WTC11 (cell line): ENCODE measurements around the gene HOXA7. TPM values are rescaled to one million over a fixed set of nuclear protein-coding genes. Genes with fewer than 3 reads are reported as not detected.
A peak's percentile ranks its signal among the peaks of the same experiment; 100 is the strongest.

ENCODE experiments used
- ATF6 ChIP-seq: sonication (generic); formaldehyde crosslinking; IDR thresholded peaks from 2 replicates; pipeline ENCODE4 v1.8.1; 2023; ENCODE audit warnings: mild to moderate bottlenecking, missing genetic modification reagents
- CBFB ChIP-seq: sonication (generic); formaldehyde crosslinking; IDR thresholded peaks from 2 replicates; pipeline ENCODE4 v1.8.1; 2022; ENCODE audit warnings: mild to moderate bottlenecking, low read depth, missing genetic modification reagents
- ESRRA ChIP-seq: sonication (generic); formaldehyde crosslinking; IDR thresholded peaks from 2 replicates; pipeline ENCODE4 v1.8.1; 2022; ENCODE audit warnings: mild to moderate bottlenecking, missing genetic modification reagents, borderline replicate concordance
- FOXP1 ChIP-seq: sonication (generic); formaldehyde crosslinking; IDR thresholded peaks from 2 replicates; pipeline ENCODE4 v1.8.0; 2022; ENCODE audit warnings: missing genetic modification reagents, mild to moderate bottlenecking, moderate library complexity, borderline replicate concordance
- GTF2I ChIP-seq: fragments of 250-450 bp; sonication (Bioruptor Pico); conservative IDR thresholded peaks from 2 replicates; pipeline ENCODE4 v1.4.0; 2021; ENCODE audit warnings: mild to moderate bottlenecking
- HMGA2 ChIP-seq: fragments of 250-450 bp; sonication (Bioruptor Pico); IDR thresholded peaks from 2 replicates; pipeline ENCODE4 v1.4.0; 2021; ENCODE audit warnings: mild to moderate bottlenecking, moderate library complexity
- NFE2L1 ChIP-seq: sonication (generic); formaldehyde crosslinking; IDR thresholded peaks from 2 replicates; pipeline ENCODE4 v1.8.1; 2023; ENCODE audit warnings: missing genetic modification reagents
- PRRX2 ChIP-seq: fragments of 250-450 bp; sonication (Bioruptor Pico); IDR thresholded peaks from 2 replicates; pipeline ENCODE4 v1.8.0; 2021; ENCODE audit warnings: mild to moderate bottlenecking
- STAT6 ChIP-seq: sonication (generic); formaldehyde crosslinking; conservative IDR thresholded peaks from 2 replicates; pipeline ENCODE4 v1.8.1; 2023; ENCODE audit warnings: mild to moderate bottlenecking, low read depth, missing genetic modification reagents, moderate library complexity
- USF1 ChIP-seq: sonication (generic); formaldehyde crosslinking; IDR thresholded peaks from 2 replicates; pipeline ENCODE4 v1.8.0; 2022; ENCODE audit warnings: mild to moderate bottlenecking, missing genetic modification reagents
- ZMAT4 ChIP-seq: fragments of 250-450 bp; sonication (Bioruptor Pico); IDR thresholded peaks from 2 replicates; pipeline ENCODE4 v1.9.0; 2021; ENCODE audit warnings: mild to moderate bottlenecking
- ZNF512 ChIP-seq: sonication (generic); formaldehyde crosslinking; IDR thresholded peaks from 2 replicates; pipeline ENCODE4 v1.8.1; 2022; ENCODE audit warnings: missing genetic modification reagents, borderline replicate concordance
- ZNF532 ChIP-seq: fragments of 250-450 bp; sonication (Bioruptor Pico); IDR thresholded peaks from 2 replicates; pipeline ENCODE4 v1.9.0; 2021; ENCODE audit warnings: mild to moderate bottlenecking, borderline replicate concordance
- total RNA-seq: library from RNA; stranded (reverse); gene quantifications from 3 replicates; pipeline ENCODE4 v1.2.3, GENCODE V29; 2021

The HOXA7 gene
- total RNA-seq, 1 experiment from 2014 or later: not detected

- no peak for TF ChIP-seq STAT6
- TF ChIP-seq USF1 (CRISPR knock-in tag): peak; percentile 88
- no peak for TF ChIP-seq PRRX2 (CRISPR knock-in tag)
- no peak for TF ChIP-seq ZNF512 (CRISPR knock-in tag)
- TF ChIP-seq ATF6: no peak
- no peak for TF ChIP-seq NFE2L1 (CRISPR knock-in tag)
- TF ChIP-seq ZNF532 (CRISPR knock-in tag): no peak
- no peak for TF ChIP-seq FOXP1 (CRISPR knock-in tag)
- no peak for TF ChIP-seq ZMAT4 (CRISPR knock-in tag)
- TF ChIP-seq GTF2I (CRISPR knock-in tag): no peak
- no peak for TF ChIP-seq CBFB
- no peak for TF ChIP-seq HMGA2 (CRISPR knock-in tag)
- TF ChIP-seq ESRRA (CRISPR knock-in tag): no peak
Measured at GRCh38 chr7:27165089-27165995, 8.9 kb upstream of the HOXA7 start, which contains the start of gene HOXA9 (continued).
